Measurements from ENCODE around the gene FBRSL1.

Gene FBRSL1

DNA sequence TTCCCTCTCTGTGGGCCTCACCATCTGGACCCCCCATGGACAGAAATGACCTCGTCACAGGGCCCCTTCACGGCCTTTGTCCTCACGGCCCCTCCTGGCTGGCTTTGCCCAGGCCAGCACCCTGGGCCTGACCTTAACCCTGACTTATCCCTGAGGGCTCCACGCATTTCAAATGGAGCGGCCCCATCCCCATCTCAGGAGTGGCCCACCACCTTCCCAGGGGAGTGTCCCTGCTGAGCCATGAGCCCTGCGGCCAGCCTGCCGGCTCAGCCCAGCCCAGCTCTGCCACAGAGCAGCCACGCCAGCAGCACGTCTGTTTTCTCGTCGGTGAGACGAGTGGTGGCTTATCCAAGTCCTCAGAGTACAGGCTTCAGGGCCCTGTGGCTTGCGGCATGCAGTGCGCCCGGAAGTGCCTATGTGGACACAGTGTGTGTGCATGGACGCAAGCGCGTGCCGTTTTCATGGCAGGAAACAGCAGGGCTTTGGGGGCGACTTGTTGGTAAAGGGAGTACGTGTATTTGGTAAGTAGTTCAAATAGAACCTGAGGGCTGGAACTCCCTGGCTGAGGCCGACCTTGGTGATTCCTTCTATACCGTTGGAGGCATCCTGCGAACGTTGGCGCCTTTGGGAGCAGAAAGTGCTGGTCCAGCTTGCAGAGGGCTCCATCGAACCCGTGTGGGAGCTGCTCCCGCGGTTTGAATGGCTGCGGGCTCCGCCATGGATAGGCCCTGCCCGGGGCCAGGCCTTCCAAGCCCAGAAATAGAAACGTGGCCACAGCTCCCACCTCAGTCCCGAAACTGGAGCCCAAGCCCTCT lies 68.3 kb downstream of the FBRSL1 start:
- DNase-seq (ENCODE audit: low read depth) = no peak

- DNase-seq (ENCODE audit: low read depth) = no peak
Observed at GRCh38 chr12:132558861-132559623, 69.1 kb downstream of the FBRSL1 start.

DNA sequence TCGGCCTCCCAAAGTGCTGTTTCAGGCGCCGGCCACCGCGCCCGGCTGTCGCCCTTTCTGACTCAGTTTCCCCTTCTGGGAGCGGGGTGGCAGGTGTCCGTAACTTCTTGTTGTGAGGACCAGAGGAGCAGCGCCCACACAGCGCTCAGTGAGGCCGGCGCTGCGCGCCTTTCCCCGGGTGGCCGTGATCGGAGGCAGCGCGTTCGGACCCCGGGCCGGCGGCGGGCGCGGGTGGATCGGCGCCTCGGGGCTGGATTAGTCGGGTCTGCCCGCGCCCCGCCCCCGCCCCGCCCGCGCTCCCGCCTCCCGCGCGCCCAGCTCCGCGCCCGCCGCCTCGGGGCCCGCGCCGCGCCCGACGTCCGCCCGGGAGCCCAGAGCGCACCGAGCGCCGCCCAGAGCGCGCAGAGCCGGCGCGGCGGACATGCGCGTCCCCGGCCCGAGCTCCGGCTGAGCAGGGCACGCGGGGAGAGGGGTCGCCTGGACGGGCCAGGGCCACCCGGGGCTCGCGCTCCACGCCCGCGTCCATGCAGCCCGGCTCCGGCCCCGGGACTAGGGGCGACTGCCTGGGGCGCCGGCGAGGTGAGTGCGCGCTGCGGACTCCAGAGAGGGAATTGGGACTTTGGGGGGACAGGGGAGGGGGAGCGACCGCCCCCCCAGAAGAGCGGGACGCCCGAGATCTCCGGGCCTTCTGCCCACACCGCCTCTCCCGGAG lies 69.9 kb downstream of the FBRSL1 start:
- DNase-seq (ENCODE audit: low read depth) = no peak

DNA sequence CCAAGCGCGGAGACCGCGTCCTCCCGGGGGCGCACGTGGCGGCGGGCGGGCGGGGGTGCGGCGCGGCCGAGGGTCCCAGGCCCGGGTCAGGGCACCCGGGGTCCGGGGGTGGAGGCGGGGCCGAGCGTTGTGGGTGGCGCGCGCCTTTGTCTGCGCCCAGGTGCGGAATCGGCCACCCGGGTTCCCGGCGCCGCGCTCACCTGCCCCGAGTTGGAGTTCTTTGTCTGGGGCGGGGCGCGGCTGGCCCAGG lies 70.3 kb downstream of the FBRSL1 start:
- no peak for DNase-seq (ENCODE audit: low read depth)

- peak; percentile 67 for DNase-seq (ENCODE audit: low read depth)
Observed at GRCh38 chr12:132560614-132561426, 70.9 kb downstream of the FBRSL1 start.
